IMR-90 (cell line): ENCODE results near the gene RCN1. TPM values are rescaled to one million over a fixed set of nuclear protein-coding genes. Genes with fewer than 3 reads are reported as not detected.

Source experiments
- ATAC-seq: fragments of 200-7000 bp; cut with Tn5 transposase; 2 replicates; pipeline ENCODE4 v1.9.1; 2020; ENCODE audit warnings: low read depth, mild to moderate bottlenecking, moderate library complexity
- BruUV-seq: library from RNA; stranded (reverse); fragments of 400-500 nt; replicated peaks from 2 replicates; lab custom pipeline; 2021; lab: Mats Ljungman, UMichigan
- CTCF ChIA-PET: fragments of 300-600 bp; formaldehyde crosslinking; extraction: SDS; loops from one replicate; lab custom pipeline; 2021; ENCODE audit warnings: antibody characterized with exemption; lab: Yijun Ruan, JAX
- POLR2A ChIA-PET: fragments of 300-600 bp; sonication (Branson Sonifier 250); formaldehyde crosslinking; loops from one replicate; lab custom pipeline; 2022; ENCODE audit warnings: antibody characterized with exemption; ENCODE audit not compliant: unreplicated experiment; lab: Charles Lee
- DNase-seq: peaks from one replicate; pipeline ENCODE4 v3.0.0; 2013
- H2AFZ ChIP-seq: replicated peaks from 2 replicates; pipeline ENCODE3; 2013; ENCODE audit warnings: low read length, mild to moderate bottlenecking; ENCODE audit not compliant: poor library complexity
- H2AK5ac ChIP-seq: 2 replicates; pipeline ENCODE4 v1.6.1; 2013; ENCODE audit warnings: low read depth, low read length, inconsistent platforms
- H2AK9ac ChIP-seq: replicated peaks from 2 replicates; pipeline ENCODE3; 2013; ENCODE audit warnings: mild to moderate bottlenecking, low read depth, low read length, moderate library complexity; ENCODE audit not compliant: poor library complexity
- H2BK120ac ChIP-seq: 2 replicates; pipeline ENCODE4 v1.6.1; 2013; ENCODE audit warnings: low read depth, low read length, inconsistent platforms
- H2BK15ac ChIP-seq: 3 replicates; pipeline ENCODE4 v1.6.1; 2013; ENCODE audit warnings: low read depth, low read length, inconsistent platforms
- H2BK20ac ChIP-seq: 2 replicates; pipeline ENCODE4 v1.6.1; 2013; ENCODE audit warnings: low read depth, mild to moderate bottlenecking, inconsistent platforms, low read length, moderate library complexity
- H2BK5ac ChIP-seq: 2 replicates; pipeline ENCODE4 v1.6.1; 2013; ENCODE audit warnings: mild to moderate bottlenecking, low read depth, low read length, inconsistent platforms; ENCODE audit not compliant: poor library complexity, severe bottlenecking
- H3K14ac ChIP-seq: replicated peaks from 2 replicates; pipeline ENCODE4 v1.6.1; 2013; ENCODE audit warnings: low read depth, low read length, inconsistent platforms
- H3K18ac ChIP-seq: 2 replicates; pipeline ENCODE4 v1.6.1; 2013; ENCODE audit warnings: low read depth, low read length, control low read depth
- H3K23ac ChIP-seq: 2 replicates; pipeline ENCODE4 v1.6.1; 2013; ENCODE audit warnings: low read depth, low read length, inconsistent platforms
- H3K27ac ChIP-seq: 2 replicates; pipeline ENCODE4 v1.5.1; 2013; ENCODE audit warnings: mild to moderate bottlenecking, control low read depth, low read length; ENCODE audit not compliant: insufficient read depth
- H3K27me3 ChIP-seq: 2 replicates; pipeline ENCODE4 v1.6.1; 2013; ENCODE audit warnings: low read length; ENCODE audit not compliant: control insufficient read depth, insufficient read depth
- H3K36me3 ChIP-seq: 2 replicates; pipeline ENCODE4 v1.6.1; 2013; ENCODE audit warnings: low read length, mixed read lengths; ENCODE audit not compliant: control insufficient read depth, insufficient read depth
- H3K4ac ChIP-seq: 2 replicates; pipeline ENCODE4 v1.6.1; 2013; ENCODE audit warnings: low read depth, low read length, inconsistent platforms
- H3K4me1 ChIP-seq: 2 replicates; pipeline ENCODE4 v1.6.1; 2013; ENCODE audit warnings: low read length, mixed read lengths; ENCODE audit not compliant: control insufficient read depth, insufficient read depth
- H3K4me2 ChIP-seq: 2 replicates; pipeline ENCODE4 v1.6.1; 2013; ENCODE audit warnings: low read depth, mild to moderate bottlenecking, control low read depth, low read length, moderate library complexity
- H3K4me3 ChIP-seq: 2 replicates; pipeline ENCODE4 v1.5.1; 2013; ENCODE audit warnings: low read depth, mild to moderate bottlenecking, control low read depth, low read length, moderate library complexity; ENCODE audit not compliant: insufficient read depth
- H3K56ac ChIP-seq: 2 replicates; pipeline ENCODE4 v1.6.1; 2013; ENCODE audit warnings: low read length, inconsistent platforms; ENCODE audit not compliant: insufficient read depth; ENCODE audit errors: extremely low read depth
- H3K79me1 ChIP-seq, 2 experiments: 2 replicates each; pipeline ENCODE4 v1.6.1; 2013; ENCODE audit warnings: low read length in 2 of 2, inconsistent platforms in 1 of 2, low read depth in 1 of 2
- H3K9ac ChIP-seq: 2 replicates; pipeline ENCODE4 v1.6.1; 2013; ENCODE audit warnings: low read depth, low read length, control low read depth
- H3K9me1 ChIP-seq: 2 replicates; pipeline ENCODE4 v1.6.1; 2013; ENCODE audit warnings: low read length, inconsistent platforms; ENCODE audit not compliant: insufficient read depth
- H3K9me3 ChIP-seq: 2 replicates; pipeline ENCODE4 v1.6.1; 2013; ENCODE audit warnings: low read length; ENCODE audit not compliant: control insufficient read depth, insufficient read depth
- H4K20me1 ChIP-seq: 2 replicates; pipeline ENCODE4 v1.6.1; 2013; ENCODE audit warnings: low read length, inconsistent platforms; ENCODE audit not compliant: insufficient read depth
- H4K5ac ChIP-seq: 2 replicates; pipeline ENCODE4 v1.6.1; 2013; ENCODE audit warnings: mild to moderate bottlenecking, low read depth, low read length, control low read depth
- H4K8ac ChIP-seq, 2 experiments: 2 replicates each; pipeline ENCODE4 v1.6.1; 2013; ENCODE audit warnings: low read depth in 2 of 2, low read length in 2 of 2, control low read depth in 1 of 2, inconsistent platforms in 1 of 2
- H4K91ac ChIP-seq: 2 replicates; pipeline ENCODE4 v1.6.1; 2013; ENCODE audit warnings: low read depth, low read length, inconsistent platforms; ENCODE audit not compliant: insufficient read depth
- BHLHE40 ChIP-seq: fragments of 150-350 bp; IDR thresholded peaks from 2 replicates; pipeline ENCODE4 v1.6.1; 2016; ENCODE audit warnings: mild to moderate bottlenecking, low read depth, low read length
- CEBPB ChIP-seq: IDR thresholded peaks from 2 replicates; pipeline ENCODE4 v1.6.1; 2012; ENCODE audit warnings: low read depth, low read length, improper control_type of control experiment
- CHD1 ChIP-seq: IDR thresholded peaks from 2 replicates; pipeline ENCODE4 v1.6.1; 2012; ENCODE audit warnings: low read depth, low read length, improper control_type of control experiment
- CTCF ChIP-seq: conservative IDR thresholded peaks from 2 replicates; pipeline ENCODE4 v1.5.1; 2012; ENCODE audit warnings: mild to moderate bottlenecking, low read depth, low read length, improper control_type of control experiment
- ELK1 ChIP-seq: fragments of 150-350 bp; IDR thresholded peaks from 2 replicates; pipeline ENCODE4 v1.6.1; 2016; ENCODE audit warnings: low read depth, mild to moderate bottlenecking, low read length, moderate library complexity, borderline replicate concordance
- FOS ChIP-seq: fragments of 150-350 bp; IDR thresholded peaks from 2 replicates; pipeline ENCODE4 v1.6.1; 2016; ENCODE audit warnings: low read depth, low read length
- MAFK ChIP-seq: IDR thresholded peaks from 2 replicates; pipeline ENCODE4 v1.6.1; 2012; ENCODE audit warnings: low read depth, low read length, improper control_type of control experiment
- MAZ ChIP-seq: IDR thresholded peaks from 2 replicates; pipeline ENCODE4 v1.6.1; 2012; ENCODE audit warnings: low read depth, mild to moderate bottlenecking, low read length, improper control_type of control experiment, moderate library complexity, borderline replicate concordance
- MXI1 ChIP-seq: IDR thresholded peaks from 2 replicates; pipeline ENCODE4 v1.6.1; 2012; ENCODE audit warnings: low read depth, mild to moderate bottlenecking, low read length, moderate library complexity, borderline replicate concordance
- NFE2L2 ChIP-seq: fragments of 150-350 bp; IDR thresholded peaks from 2 replicates; pipeline ENCODE4 v1.6.1; 2016; ENCODE audit warnings: low read depth, mild to moderate bottlenecking, low read length
- POLR2A ChIP-seq: IDR thresholded peaks from 2 replicates; pipeline ENCODE4 v1.6.1; 2012; ENCODE audit warnings: mild to moderate bottlenecking, low read depth, low read length
- RAD21 ChIP-seq: IDR thresholded peaks from 2 replicates; pipeline ENCODE4 v1.6.1; 2012; ENCODE audit warnings: low read length, improper control_type of control experiment
- RCOR1 ChIP-seq: IDR thresholded peaks from 2 replicates; pipeline ENCODE4 v1.6.1; 2012; ENCODE audit warnings: mild to moderate bottlenecking, low read length, improper control_type of control experiment; ENCODE audit not compliant: insufficient replicate concordance
- RFX5 ChIP-seq: IDR thresholded peaks from 2 replicates; pipeline ENCODE4 v1.8.0; 2012; ENCODE audit warnings: low read depth, mild to moderate bottlenecking, low read length, moderate library complexity
- SMC3 ChIP-seq: fragments of 150-350 bp; IDR thresholded peaks from 2 replicates; pipeline ENCODE4 v1.6.1; 2016; ENCODE audit warnings: low read depth, mild to moderate bottlenecking, antibody characterized with exemption, low read length, moderate library complexity
- USF2 ChIP-seq: fragments of 150-350 bp; IDR thresholded peaks from 2 replicates; pipeline ENCODE4 v1.6.1; 2017; ENCODE audit warnings: mild to moderate bottlenecking, antibody characterized with exemption, low read length, low read depth
- WGBS, 2 experiments: methylation state at CpG; one replicate each; pipeline versions ENCODE4 v1.1.5 to v1.1.7; 2013; ENCODE audit warnings: missing lambda C conversion rate in 2 of 2; ENCODE audit not compliant: insufficient read length in 1 of 2; ENCODE audit errors: extremely low coverage in 2 of 2; 5-methylcytosine and 5-hydroxymethylcytosine counted together
- dilution Hi-C: fragments of 300-500 bp; cut with HindIII; formaldehyde crosslinking; loops from one replicate; pipeline ENCODE4 v1.14.3; 2018; ENCODE audit warnings: low sequenced_read_pairs; ENCODE audit not compliant: unreplicated experiment
- in situ Hi-C: fragments of 300-500 bp; cut with MboI; formaldehyde crosslinking; loops from 3 replicates; pipeline ENCODE4 v1.14.3; 2019; ENCODE audit warnings: low sequenced_read_pairs, inconsistent platforms, mixed read lengths
- intact Hi-C: fragments of 100-400 bp; cut with micrococcal nuclease; formaldehyde crosslinking; loops from 2 replicates; pipeline ENCODE4 v1.10.0; 2022
- polyA plus RNA-seq, 3 experiments: library from polyadenylated mRNA; depleted of rRNA; stranded (reverse); fragments of >200 nt; gene quantifications; 2 replicates each; pipeline ENCODE4 v1.2.3, GENCODE V29; 2012; ENCODE audit warnings: low replicate concordance in 1 of 3
- total RNA-seq: library from RNA; depleted of rRNA; stranded (reverse); fragments of >200 nt; gene quantifications from 2 replicates; pipeline ENCODE4 v1.2.3, GENCODE V29; 2012

Gene RCN1
- total and polyA plus RNA-seq, 2 of the 4 experiments (the other 2 are of a cell fraction) = 129 to 193 TPM

- Histone ChIP-seq H3K4me1 (no peaks in the 10 kb centered on the region; the same call in 1 of the 2 replicates), H2BK20ac (no peak overlapping the region), H3K27ac (no peak overlapping the region), H3K23ac (no peak overlapping the region), H3K4ac (no peak overlapping the region), H2BK5ac (no peak overlapping the region), H3K36me3 (no peaks in the 10 kb centered on the region), H4K8ac (no peak overlapping the region), H3K14ac (no peak overlapping the region), H2AK9ac (no peak overlapping the region), H3K56ac (no peak overlapping the region), H3K4me2 (no peak overlapping the region), H3K9me1 (no peaks in the 10 kb centered on the region), H3K4me3 (no peak overlapping the region), H2AK5ac (no peak overlapping the region), H3K18ac (no peak overlapping the region), H2AFZ (no peak overlapping the region), H2BK120ac (no peak overlapping the region), H4K20me1 (no peaks in the 10 kb centered on the region), H4K91ac (no peak overlapping the region), H3K9ac (no peak overlapping the region), H3K9me3 (no peaks in the 10 kb centered on the region), H2BK15ac (no peak overlapping the region), H3K79me1 (no peaks in the 10 kb centered on the region), H3K27me3 (peaks cover 35% of the 10 kb centered on the region), H4K5ac (no peak overlapping the region)
- WGBS, 2 experiments = no CpG with 5 or more reads among the region's 1 CpG
- in situ Hi-C loops (no loop called here), intact Hi-C loops (no loop called here), dilution Hi-C loops (loop anchor here (25.0 kb wide), 1 partner anchor 89 kb away; no protein-coding TSS in a partner anchor)
- no TSS peak for BruUV-seq
- TF ChIP-seq RCOR1 (no peak), POLR2A (no peak), CHD1 (no peak), CEBPB (no peak), SMC3 (no peak), CTCF (no peak), MAZ (no peak), MXI1 (no peak), ELK1 (no peak), FOS (no peak), RFX5 (no peak), BHLHE40 (no peak), NFE2L2 (no peak), MAFK (no peak), RAD21 (no peak), USF2 (no peak)
- ChIA-PET CTCF (interaction anchor here (0.6 to 0.9 kb wide), 2 partner anchors 11 to 565 kb away, joined by 3 read pairs; no protein-coding TSS in a partner anchor), POLR2A (interaction anchor here (0.6 kb wide), 1 partner anchor 19 kb away, joined by 3 read pairs; no protein-coding TSS in a partner anchor)
- no peak for ATAC-seq
- DNase-seq = no peak
These were observed 17.2 kb upstream of the RCN1 start for GRCh38 chr11:32073644-32074026.
